Endothelial cell of umbilical vein (primary cell): ENCODE results near the gene TMEM120B. TPM values are rescaled to one million over a fixed set of nuclear protein-coding genes. Genes with fewer than 3 reads are reported as not detected.

ENCODE experiments used
- BruUV-seq: library from RNA; stranded (reverse); fragments of 400-500 nt; replicated peaks from 2 replicates; lab custom pipeline; 2021; lab: Mats Ljungman, UMichigan
- CTCF ChIA-PET: fragments of 300-600, 350-600 bp; sonication (Branson Sonifier 250); formaldehyde crosslinking; loops from one replicate; lab custom pipeline; 2021; ENCODE audit warnings: antibody characterized with exemption, inconsistent platforms; lab: Charles Lee
- POLR2A ChIA-PET: fragments of 300-600, 350-600 bp; sonication (Branson Sonifier 250); formaldehyde crosslinking; loops from one replicate; lab custom pipeline; 2021; ENCODE audit warnings: antibody characterized with exemption, inconsistent platforms; lab: Charles Lee
- DNase-seq: peaks from one replicate; pipeline ENCODE4 v3.0.0-alpha.2; 2011; ENCODE audit warnings: low read depth, low spot score
- FAIRE-seq: peaks from 2 replicates; lab custom pipeline; 2011; peaks lifted over from hg19 to GRCh38; lab: Jason Lieb, UNC
- H2AFZ ChIP-seq: 2 replicates; pipeline ENCODE4 v1.6.0; 2012; ENCODE audit warnings: low read depth, low read length, control low read depth, inconsistent platforms
- H3K27ac ChIP-seq: 2 replicates; pipeline ENCODE4 v1.5.1; 2011; ENCODE audit warnings: low read depth, mild to moderate bottlenecking, control low read depth, low read length, moderate library complexity; ENCODE audit not compliant: insufficient read depth
- H3K27me3 ChIP-seq, 2 experiments: 2 replicates each; pipeline versions ENCODE4 v1.6.0 to v1.6.1; 2011; ENCODE audit warnings: low read length in 2 of 2, mixed read lengths in 1 of 2; ENCODE audit not compliant: control insufficient read depth in 2 of 2, insufficient read depth in 2 of 2
- H3K36me3 ChIP-seq, 2 experiments: 2 replicates in 1 of 2; 3 replicates in 1 of 2; pipeline ENCODE4 v1.5.1; 2011; ENCODE audit warnings: low read length in 2 of 2, mild to moderate bottlenecking in 1 of 2, moderate library complexity in 1 of 2; ENCODE audit not compliant: control insufficient read depth in 2 of 2, insufficient read depth in 2 of 2; ENCODE audit errors: extremely low read depth in 1 of 2
- H3K4me1 ChIP-seq: 3 replicates; pipeline ENCODE4 v1.5.1; 2011; ENCODE audit warnings: mild to moderate bottlenecking, low read length; ENCODE audit not compliant: control insufficient read depth, insufficient read depth; ENCODE audit errors: extremely low read depth
- H3K4me2 ChIP-seq: 2 replicates; pipeline ENCODE4 v1.6.1; 2011; ENCODE audit warnings: low read length, control low read depth, mixed read lengths; ENCODE audit not compliant: insufficient read depth
- H3K4me3 ChIP-seq, 3 experiments: fragments of 200-600 bp in 1 of 3; sonication (generic), shearing (Covaris generic) in 1 of 3; replicated peaks in 1 of 3; 2 replicates each; pipeline ENCODE4 v1.5.1; 2011 to 2016; ENCODE audit warnings: control low read depth in 3 of 3, low read length in 3 of 3, mild to moderate bottlenecking in 2 of 3, inconsistent platforms in 1 of 3, low read depth in 1 of 3, moderate library complexity in 1 of 3; ENCODE audit not compliant: insufficient read depth in 1 of 3
- H3K79me2 ChIP-seq: 2 replicates; pipeline ENCODE4 v1.6.0; 2012; ENCODE audit warnings: low read length, inconsistent platforms; ENCODE audit not compliant: control insufficient read depth, insufficient read depth
- H3K9ac ChIP-seq: replicated peaks from 2 replicates; pipeline ENCODE3; 2011; ENCODE audit warnings: low read length, control low read depth; ENCODE audit not compliant: insufficient read depth; ENCODE audit errors: extremely low read depth
- H3K9me1 ChIP-seq: replicated peaks from 3 replicates; pipeline ENCODE4 v1.6.0; 2011; ENCODE audit warnings: mild to moderate bottlenecking, low read length; ENCODE audit not compliant: control insufficient read depth, insufficient read depth; ENCODE audit errors: extremely low read depth
- H3K9me3 ChIP-seq: replicated peaks from 2 replicates; pipeline ENCODE4 v1.5.1; 2012; ENCODE audit warnings: low read length, inconsistent platforms; ENCODE audit not compliant: control insufficient read depth, insufficient read depth
- H4K20me1 ChIP-seq: replicated peaks from 2 replicates; pipeline ENCODE3; 2011; ENCODE audit warnings: mild to moderate bottlenecking, low read length; ENCODE audit not compliant: control insufficient read depth, insufficient read depth; ENCODE audit errors: extremely low read depth
- EZH2 ChIP-seq: IDR thresholded peaks from 2 replicates; pipeline ENCODE4 v1.6.1; 2012; ENCODE audit warnings: borderline replicate concordance, low read depth, mild to moderate bottlenecking, moderate library complexity, low read length, inconsistent platforms; ENCODE audit not compliant: severe bottlenecking
- FOS ChIP-seq: IDR thresholded peaks from 2 replicates; pipeline ENCODE4 v1.6.1; 2011; ENCODE audit warnings: mild to moderate bottlenecking, low read length, moderate library complexity, borderline replicate concordance; ENCODE audit not compliant: insufficient read depth
- GATA2 ChIP-seq: IDR thresholded peaks from 2 replicates; pipeline ENCODE4 v1.7.0; 2011; ENCODE audit warnings: low read depth, mild to moderate bottlenecking, moderate library complexity, mixed read lengths, low read length; ENCODE audit not compliant: insufficient read length, insufficient read depth
- JUN ChIP-seq: IDR thresholded peaks from 2 replicates; pipeline ENCODE4 v1.6.1; 2011; ENCODE audit warnings: borderline replicate concordance, low read depth; ENCODE audit not compliant: insufficient read length, insufficient read depth
- MYC ChIP-seq: IDR thresholded peaks from one replicate; pipeline ENCODE4 v1.6.1; 2011; ENCODE audit warnings: mild to moderate bottlenecking, low read depth, low read length
- POLR2A ChIP-seq: IDR thresholded peaks from 2 replicates; pipeline ENCODE4 v1.6.1; 2012; ENCODE audit warnings: low read depth, mild to moderate bottlenecking, control low read depth, low read length
- POLR2AphosphoS5 ChIP-seq: IDR thresholded peaks from 2 replicates; pipeline ENCODE4 v1.6.1; 2012; ENCODE audit warnings: low read depth, mild to moderate bottlenecking, control low read depth, low read length, moderate library complexity; ENCODE audit not compliant: insufficient read depth
- dilution Hi-C: fragments of 300-500 bp; cut with MboI; formaldehyde crosslinking; loops from one replicate; pipeline ENCODE4 v1.15.0; 2019; ENCODE audit warnings: low sequenced_read_pairs; ENCODE audit not compliant: extremely low pct_ligation_motif_present
- intact Hi-C: fragments of 100-400 bp; cut with micrococcal nuclease; formaldehyde crosslinking; loops from one replicate; pipeline ENCODE4 v1.10.0; 2022
- polyA plus RNA-seq, 4 experiments: library from polyadenylated mRNA; depleted of rRNA in 3 of 4; stranded (reverse) in 3 of 4; unstranded in 1 of 4; fragments of >200 nt; gene quantifications; 2 replicates each; pipeline versions ENCODE4 v1.2.1 to v1.2.3, GENCODE V29; 2011 to 2012; ENCODE audit warnings: missing spikeins in 1 of 4
- total RNA-seq: library from RNA; stranded (reverse); gene quantifications from 2 replicates; pipeline ENCODE4 v1.2.3, GENCODE V29; 2021
- TF ChIP-seq, protein P1 (sequence below): IDR thresholded peaks from 2 replicates; pipeline ENCODE4 v1.6.1; 2011; ENCODE audit not compliant: insufficient read depth, insufficient read length
- TF ChIP-seq, protein P2 (sequence below), 2 donors: IDR thresholded peaks; 1 replicate in 1 of 2; 2 replicates in 1 of 2; pipeline ENCODE4 v1.5.1; 2011; ENCODE audit warnings: low read length in 2 of 2, mild to moderate bottlenecking in 2 of 2, moderate library complexity in 2 of 2, control low read depth in 1 of 2, inconsistent platforms in 1 of 2, low read depth in 1 of 2; ENCODE audit not compliant: insufficient read depth in 1 of 2; ENCODE audit errors: extremely low read depth in 1 of 2

The TMEM120B gene
- total and polyA plus RNA-seq, 2 donors (not counting 3 experiments of a cell fraction or from before 2014, with no cell fraction given) = 10.4 to 12.8 TPM

DNA sequence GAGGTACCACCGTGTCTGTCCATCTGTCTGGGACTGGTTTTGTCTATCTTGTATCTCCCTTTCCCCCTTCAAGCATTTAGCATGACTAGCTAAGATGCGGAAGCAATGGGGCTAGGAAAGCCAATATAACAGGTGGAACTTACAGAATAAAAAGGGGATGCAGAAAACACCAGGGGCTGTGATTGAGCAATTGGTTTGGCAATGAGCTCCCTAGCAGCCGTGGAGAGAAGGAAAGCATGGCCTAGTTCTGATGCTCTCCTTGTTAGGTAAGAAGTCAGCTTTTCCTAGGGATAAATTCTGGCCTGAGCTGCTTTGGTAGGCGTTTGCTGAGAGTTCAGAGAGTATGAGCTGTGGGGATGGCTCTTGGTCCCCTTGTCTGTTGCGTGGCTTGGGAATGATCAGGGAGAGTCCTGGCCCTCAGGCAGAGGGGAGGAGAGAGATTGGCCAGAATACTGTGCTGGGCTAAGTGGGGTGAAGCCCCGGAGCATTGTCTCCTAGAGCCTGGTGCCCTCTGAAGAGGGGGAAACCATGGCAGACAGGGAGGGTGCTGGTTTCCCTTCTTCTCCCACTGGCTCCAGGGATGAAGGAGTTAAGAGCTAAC, 98.4 kb downstream of the TMEM120B start:
- Histone ChIP-seq H3K27ac (no peak overlapping the region), H4K20me1 (no peaks in the 10 kb centered on the region), H3K9ac (no peak overlapping the region), H2AFZ (no peak overlapping the region), H3K4me3 (no peak overlapping the region), H3K9me1 (no peaks in the 10 kb centered on the region), H3K36me3 (peaks cover 4 to 38% of the 10 kb centered on the region in 2 experiments), H3K27me3 (no peaks in the 10 kb centered on the region), H3K4me1 (peaks cover 35% of the 10 kb centered on the region), H3K4me2 (peak overlapping the region; percentile 47), H3K9me3 (no peaks in the 10 kb centered on the region), H3K79me2 (peaks cover 80% of the 10 kb centered on the region)
- FAIRE-seq (no peak), DNase-seq (no peak)
- BruUV-seq = no TSS peak
- CTCF ChIA-PET = interaction anchor here (0.7 to 12.8 kb wide), 10 partner anchors 12 to 258 kb away, joined by 3 to 774 read pairs (median 8); partner anchors contain the start of genes PSMD9, RHOF, SETD1B and TMEM120B
- dilution Hi-C loops = no loop called here
- TF ChIP-seq JUN (no peak), POLR2AphosphoS5 (no peak), EZH2 (no peak), GATA2 (no peak), MYC (no peak), POLR2A (no peak), FOS (no peak)
- TF ChIP-seq, protein P1, sequence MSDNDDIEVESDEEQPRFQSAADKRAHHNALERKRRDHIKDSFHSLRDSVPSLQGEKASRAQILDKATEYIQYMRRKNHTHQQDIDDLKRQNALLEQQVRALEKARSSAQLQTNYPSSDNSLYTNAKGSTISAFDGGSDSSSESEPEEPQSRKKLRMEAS = no peak
- TF ChIP-seq, protein P2, sequence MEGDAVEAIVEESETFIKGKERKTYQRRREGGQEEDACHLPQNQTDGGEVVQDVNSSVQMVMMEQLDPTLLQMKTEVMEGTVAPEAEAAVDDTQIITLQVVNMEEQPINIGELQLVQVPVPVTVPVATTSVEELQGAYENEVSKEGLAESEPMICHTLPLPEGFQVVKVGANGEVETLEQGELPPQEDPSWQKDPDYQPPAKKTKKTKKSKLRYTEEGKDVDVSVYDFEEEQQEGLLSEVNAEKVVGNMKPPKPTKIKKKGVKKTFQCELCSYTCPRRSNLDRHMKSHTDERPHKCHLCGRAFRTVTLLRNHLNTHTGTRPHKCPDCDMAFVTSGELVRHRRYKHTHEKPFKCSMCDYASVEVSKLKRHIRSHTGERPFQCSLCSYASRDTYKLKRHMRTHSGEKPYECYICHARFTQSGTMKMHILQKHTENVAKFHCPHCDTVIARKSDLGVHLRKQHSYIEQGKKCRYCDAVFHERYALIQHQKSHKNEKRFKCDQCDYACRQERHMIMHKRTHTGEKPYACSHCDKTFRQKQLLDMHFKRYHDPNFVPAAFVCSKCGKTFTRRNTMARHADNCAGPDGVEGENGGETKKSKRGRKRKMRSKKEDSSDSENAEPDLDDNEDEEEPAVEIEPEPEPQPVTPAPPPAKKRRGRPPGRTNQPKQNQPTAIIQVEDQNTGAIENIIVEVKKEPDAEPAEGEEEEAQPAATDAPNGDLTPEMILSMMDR (IDR thresholded peaks at IDR 0.05; ENCODE audit: extremely low read depth in 1 of 2, insufficient read depth in 1 of 2, low read depth in 1 of 2, low read length in 2 of 2) = no peak
- POLR2A ChIA-PET = interaction anchor here (1.0 to 2.5 kb wide), 3 partner anchors 9 to 124 kb away, joined by 3 to 37 read pairs (median 20); partner anchors contain the start of gene RHOF
- intact Hi-C loops = no loop called here
